ENCODE measurements around the gene IRS1.

DNA sequence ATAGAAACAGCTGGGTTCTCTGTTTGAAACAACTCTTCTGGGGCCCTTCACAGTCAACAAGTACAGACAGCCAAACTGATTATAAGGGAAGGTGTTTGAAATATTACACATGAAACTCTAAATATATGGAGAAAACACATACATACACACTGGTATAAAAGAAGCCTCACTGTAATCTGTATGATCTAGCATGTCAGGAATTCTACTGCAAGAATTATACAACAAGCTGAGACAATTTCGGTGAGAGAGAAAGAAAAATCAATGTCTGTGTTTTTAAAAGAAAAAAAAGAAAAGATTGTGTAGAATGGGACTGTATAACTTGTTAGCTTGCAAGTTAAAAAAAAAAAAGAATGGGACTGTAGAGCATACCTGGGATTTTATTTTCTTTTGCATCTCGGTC, 26.3 kb downstream of the IRS1 start:
- TF ChIP-seq, protein P1, sequence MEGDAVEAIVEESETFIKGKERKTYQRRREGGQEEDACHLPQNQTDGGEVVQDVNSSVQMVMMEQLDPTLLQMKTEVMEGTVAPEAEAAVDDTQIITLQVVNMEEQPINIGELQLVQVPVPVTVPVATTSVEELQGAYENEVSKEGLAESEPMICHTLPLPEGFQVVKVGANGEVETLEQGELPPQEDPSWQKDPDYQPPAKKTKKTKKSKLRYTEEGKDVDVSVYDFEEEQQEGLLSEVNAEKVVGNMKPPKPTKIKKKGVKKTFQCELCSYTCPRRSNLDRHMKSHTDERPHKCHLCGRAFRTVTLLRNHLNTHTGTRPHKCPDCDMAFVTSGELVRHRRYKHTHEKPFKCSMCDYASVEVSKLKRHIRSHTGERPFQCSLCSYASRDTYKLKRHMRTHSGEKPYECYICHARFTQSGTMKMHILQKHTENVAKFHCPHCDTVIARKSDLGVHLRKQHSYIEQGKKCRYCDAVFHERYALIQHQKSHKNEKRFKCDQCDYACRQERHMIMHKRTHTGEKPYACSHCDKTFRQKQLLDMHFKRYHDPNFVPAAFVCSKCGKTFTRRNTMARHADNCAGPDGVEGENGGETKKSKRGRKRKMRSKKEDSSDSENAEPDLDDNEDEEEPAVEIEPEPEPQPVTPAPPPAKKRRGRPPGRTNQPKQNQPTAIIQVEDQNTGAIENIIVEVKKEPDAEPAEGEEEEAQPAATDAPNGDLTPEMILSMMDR (conservative IDR thresholded peaks at IDR 0.05; ENCODE audit: low read depth, low read length): no peak
- TF ChIP-seq EZH2 (IDR thresholded peaks at IDR 0.05; ENCODE audit: low read length, unreplicated experiment): no peak

All from PC-3 (cell line).